GM12873 (cell line): ENCODE data around the gene NDFIP2.

Experiments used
- CTCF ChIP-seq: IDR thresholded peaks from 2 replicates; pipeline ENCODE4 v1.5.1; 2012; ENCODE audit warnings: low read depth, mild to moderate bottlenecking, moderate library complexity, low read length, control low read depth; ENCODE audit not compliant: insufficient read depth; ENCODE audit errors: missing control alignments

NDFIP2 gene

GRCh38 chr13:79582896-79583295 is 101.9 kb downstream of the NDFIP2 start:
- no peak for TF ChIP-seq CTCF

- no peak for TF ChIP-seq CTCF
These were observed 104.1 kb downstream of the NDFIP2 start for GRCh38 chr13:79585033-79585432.

GRCh38 chr13:79589603-79590393 is 108.8 kb downstream of the NDFIP2 start:
- no peak for TF ChIP-seq CTCF

- TF ChIP-seq CTCF, result no peak
These were observed 109.4 kb downstream of the NDFIP2 start for GRCh38 chr13:79590394-79590676.

- TF ChIP-seq CTCF, result no peak
These were observed 110.5 kb downstream of the NDFIP2 start for GRCh38 chr13:79591493-79591892.

GRCh38 chr13:79593121-79593520 is 112.2 kb downstream of the NDFIP2 start:
- TF ChIP-seq CTCF, result no peak

GRCh38 chr13:79593641-79594275 is 112.8 kb downstream of the NDFIP2 start:
- TF ChIP-seq CTCF, result no peak
